Muscle of back (tissue), 11 donors: Measurements from ENCODE around the gene OPTC. TPM values are rescaled to one million over a fixed set of nuclear protein-coding genes. Genes with fewer than 3 reads are reported as not detected.
"Not testable (repeated sequence)": the region's sequence is repeated elsewhere in the genome, so short reads cannot be mapped to it uniquely, and the experiment has no call there.

Source experiments
- DNase-seq, 3 donors: peaks; one replicate each; pipeline versions ENCODE4 v3.0.0 to v3.0.0-alpha.2; 2013
- polyA plus RNA-seq, 10 donors: library from polyadenylated mRNA; unstranded; fragments of 120-200 nt; gene quantifications; one replicate each; pipeline ENCODE4 v1.2.1, GENCODE V29; 2013; ENCODE audit not compliant: insufficient read length in 10 of 10

OPTC gene
- polyA plus RNA-seq, 10 donors, result not detected

DNA sequence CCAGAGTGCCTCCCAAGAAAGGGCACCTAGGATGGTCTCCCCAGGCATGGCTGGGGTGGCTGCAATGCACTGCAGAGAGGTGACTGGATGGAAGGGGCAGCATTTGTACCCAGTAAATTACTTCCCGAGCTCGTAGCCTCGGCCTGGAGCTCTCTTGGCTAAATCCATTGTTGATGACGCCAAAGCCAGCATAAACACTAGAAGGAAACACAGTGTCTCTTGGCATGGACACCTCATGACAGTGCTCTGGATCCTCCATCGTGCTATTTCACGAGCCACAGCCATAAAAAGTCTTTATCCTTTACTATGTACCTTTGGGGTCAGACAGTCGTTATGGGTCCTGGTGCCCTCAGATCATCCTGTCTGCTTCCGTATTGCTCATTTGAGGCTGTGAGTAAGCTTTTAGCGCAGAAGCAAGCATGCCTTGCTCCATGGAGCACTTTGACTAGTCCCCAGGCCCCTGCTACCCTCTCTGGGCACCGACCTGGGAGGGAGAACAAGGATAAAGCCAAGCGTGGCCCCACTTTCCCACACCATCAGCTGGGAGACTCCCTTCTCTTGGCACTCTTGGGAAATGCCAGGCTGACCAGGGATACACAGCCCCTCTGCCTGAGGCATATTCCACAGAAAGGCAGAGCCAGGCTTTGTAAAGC lies 28.7 kb upstream of the OPTC start:
- DNase-seq, result no peak

DNA sequence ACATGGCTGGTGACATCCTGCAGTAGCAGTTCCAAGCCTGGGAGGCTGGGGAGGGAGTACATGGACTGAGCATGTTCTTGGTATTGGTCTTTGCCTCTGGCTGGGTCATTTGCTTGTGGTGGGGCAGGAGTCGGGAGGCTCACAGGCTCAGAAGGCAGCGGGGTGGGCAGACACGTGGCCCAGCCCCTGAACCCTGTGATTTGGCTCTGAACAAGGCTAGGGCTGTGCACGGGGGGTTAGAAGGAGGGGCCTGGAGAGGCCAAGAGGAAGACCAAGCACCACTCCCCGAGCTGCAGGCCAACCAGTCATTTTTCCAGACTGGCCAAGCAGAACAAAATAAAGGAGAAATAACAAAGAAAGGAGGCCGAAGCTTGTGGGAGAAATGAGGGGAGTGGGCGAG lies 28.0 kb upstream of the OPTC start:
- DNase-seq, result peak in 2 of 3 donors; percentile 58 to 79

DNA sequence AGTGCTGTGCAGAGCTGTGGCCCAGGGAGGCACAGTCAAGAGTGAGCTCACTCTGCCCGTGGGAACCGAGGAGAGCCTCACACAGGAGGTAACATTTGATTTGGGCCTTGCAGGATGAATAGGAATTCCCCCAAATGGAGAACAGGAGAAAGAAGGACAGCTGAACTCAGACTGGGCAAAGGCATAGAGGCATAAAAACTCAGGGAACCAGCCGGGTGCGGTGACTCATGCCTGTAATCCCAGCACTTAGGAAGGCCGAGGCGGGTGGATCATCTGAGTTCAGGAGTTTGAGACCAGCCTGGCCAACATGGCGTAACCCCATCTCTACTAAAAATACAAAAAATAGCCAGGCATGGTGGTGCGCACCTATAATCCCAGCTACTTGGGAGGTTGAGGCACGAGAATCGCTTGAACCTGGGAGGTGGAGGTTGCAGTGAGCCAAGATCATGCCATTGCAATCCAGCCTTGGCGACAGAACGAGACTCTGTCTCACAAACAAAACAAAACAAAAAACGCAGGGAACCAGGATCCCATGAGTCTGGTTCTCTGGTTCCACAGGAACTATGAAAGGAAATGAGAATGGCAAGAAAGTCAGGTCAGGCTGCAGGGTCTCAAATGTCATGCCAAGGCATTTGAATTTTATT lies 26.9 kb upstream of the OPTC start:
- DNase-seq, result not testable (repeated sequence)

DNA sequence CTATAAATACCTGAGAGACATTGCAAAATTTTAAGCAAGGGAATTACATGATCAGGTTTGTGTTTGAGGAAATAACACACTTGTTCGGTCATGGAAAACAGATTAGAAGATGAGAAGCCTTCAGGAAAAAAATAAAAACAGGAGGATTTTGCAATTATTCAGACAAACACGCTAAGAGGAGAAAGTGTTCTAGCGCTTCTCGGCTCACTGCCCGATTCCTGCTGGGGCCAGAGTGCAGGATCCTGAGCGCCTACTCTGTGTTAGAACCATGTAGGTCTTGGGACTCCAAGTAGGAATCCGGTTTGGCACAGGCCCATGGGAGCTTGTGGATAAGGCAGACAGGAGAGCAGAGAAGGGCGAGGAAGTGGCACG lies 26.4 kb upstream of the OPTC start:
- peak in 1 of 3 donors; percentile 57 for DNase-seq

DNA sequence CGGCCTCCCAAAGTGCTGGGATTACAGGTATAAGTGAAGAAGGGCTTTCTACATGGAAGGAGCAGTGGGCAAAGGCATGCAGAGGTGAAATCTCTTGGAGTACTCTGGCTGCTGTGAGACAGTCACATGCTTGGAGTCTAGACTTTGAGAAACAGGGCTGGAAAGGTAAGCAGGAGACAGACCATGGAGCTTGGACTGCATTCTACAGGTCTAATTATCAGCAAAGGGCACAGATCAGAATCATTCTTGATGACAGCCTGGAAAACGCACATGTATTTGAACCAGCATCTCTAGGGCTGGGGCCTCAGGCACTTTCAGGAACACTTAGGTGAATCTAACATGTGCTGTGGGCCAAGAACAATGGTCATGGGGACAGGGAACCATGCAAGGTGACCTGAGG lies 25.6 kb upstream of the OPTC start:
- DNase-seq, result no peak

DNA sequence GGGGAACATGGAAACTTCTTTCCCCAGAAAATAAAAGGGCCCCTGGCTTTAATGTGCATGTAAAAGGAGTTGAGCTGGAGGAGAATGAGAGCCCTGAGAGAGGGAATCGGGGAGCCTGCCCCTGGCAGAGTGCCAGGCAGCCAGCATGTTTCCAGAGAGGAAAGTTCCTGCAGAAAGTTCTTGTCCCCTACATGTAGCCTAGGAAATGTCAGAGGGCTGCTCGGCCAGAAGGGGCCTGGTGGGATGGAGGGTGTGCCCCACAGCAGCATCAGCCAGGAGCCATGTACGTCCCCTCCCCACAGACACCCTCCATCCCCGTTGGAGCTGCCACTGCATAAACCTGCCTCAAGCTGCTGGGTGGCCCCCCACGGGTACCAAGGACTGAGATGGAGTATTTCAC lies 23.7 kb upstream of the OPTC start:
- DNase-seq, result peak in 1 of 3 donors; percentile 24

DNA sequence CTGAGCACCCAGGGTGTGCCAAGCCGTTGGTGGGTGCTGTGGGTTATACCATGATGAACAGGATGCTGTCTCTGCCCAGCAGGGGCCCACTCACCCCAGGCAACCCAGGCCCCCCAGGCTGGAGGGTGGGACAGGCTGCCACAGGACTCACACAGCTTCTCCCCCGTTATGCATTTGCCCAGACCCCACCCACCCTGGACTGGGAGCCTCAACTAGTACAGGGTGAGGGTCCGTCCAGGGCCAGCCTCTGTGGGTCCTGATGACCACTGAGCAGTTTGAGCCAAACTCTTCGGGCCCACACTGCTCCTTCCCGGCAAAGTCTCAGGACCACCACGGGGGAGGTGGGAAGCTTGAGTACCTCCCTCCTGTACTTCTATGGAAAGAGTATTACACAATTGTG lies 22.1 kb upstream of the OPTC start:
- no peak for DNase-seq

DNA sequence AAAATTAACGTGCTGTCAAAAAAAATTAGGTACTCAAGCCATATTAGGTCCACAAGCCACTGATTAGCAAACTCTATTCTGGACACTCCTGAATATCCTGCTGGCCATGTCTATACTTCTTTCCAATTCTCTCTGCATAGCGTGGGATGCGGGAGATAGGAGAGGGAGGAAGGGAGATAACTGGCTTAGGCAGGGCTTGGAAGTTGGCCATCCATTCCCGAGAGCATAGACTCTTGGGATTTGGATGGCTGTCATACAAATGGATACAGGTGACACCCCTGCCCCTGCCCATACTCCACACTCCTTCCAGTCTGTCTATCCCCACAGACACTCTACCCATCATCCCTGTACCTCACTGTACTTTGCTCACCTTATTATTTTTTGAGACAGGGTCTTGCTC lies 20.7 kb upstream of the OPTC start:
- no peak for DNase-seq

DNA sequence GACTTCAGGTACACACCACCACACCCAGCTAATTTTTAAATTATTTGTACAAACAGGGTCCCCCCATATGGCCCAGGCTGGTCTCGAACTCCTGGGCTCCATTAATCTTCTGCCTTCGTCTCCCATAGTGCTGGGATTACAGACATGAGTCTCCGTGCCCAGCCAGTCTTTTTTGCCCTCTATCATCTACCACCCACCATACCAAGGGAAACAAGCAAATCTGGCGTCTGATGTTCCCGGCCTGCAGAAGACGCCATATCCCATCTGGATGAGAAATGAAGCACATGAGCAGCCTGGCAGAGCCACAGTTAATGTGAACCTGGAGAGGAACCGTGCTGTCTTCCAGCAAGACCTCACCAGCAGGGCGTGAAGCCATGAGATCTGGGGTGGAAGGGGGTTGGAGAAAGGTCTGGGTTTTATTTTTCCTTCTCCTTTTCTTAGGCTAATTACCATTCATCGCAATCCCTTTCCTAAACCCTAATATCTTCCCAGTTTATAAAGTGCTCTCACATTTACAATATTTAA lies 20.1 kb upstream of the OPTC start:
- DNase-seq, result no peak

DNA sequence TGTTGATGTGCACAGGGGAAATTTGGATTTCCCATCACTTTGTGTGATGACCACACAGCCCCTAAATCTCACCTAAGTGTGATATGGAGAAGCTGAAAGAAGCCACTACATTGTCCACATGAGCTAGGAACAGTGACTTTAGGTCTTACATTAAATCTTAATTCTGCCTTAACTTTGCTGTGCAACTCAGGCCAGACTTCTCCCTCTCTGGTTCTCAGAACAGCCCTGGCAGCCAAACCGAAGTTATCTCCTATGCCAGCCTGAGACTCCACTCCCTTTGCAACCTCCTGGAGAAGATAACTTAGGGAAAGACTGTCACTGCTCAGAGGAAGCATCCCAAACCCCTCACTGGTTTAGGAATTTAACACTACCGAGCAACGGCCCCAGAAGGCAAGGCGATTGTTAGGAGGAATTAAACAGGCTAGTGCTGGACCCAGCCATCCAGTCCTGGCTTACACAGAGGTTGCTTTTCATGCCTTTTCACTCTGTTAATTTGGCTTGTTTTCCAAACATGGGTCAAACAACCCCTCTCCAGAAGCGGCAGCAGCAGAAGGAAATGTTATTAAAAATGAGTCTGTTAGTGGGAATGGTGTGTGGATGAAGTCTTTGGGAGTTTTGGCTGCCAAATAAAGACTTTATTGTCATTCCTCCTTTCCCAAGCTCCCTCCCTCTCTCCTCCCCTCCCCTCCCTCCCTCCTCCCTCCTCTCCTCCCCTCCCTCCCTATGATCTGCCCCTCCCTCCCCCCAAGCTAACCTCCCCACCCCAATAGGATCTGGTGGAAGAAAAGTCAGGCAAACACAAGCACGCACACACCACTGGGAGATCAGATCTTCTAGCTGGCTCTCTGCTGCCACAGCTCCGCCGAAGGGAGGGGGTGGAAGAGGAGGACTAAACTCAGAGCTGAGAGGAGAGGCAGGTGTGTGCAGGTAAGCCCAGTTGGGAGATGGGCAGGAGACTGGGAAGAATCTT lies 18.7 kb upstream of the OPTC start, which contains the start of gene PRELP:
TSS of gene PRELP (plus strand) at position 795 of the 970 bp plus-strand sequence. CDS start 7,379 bp downstream, outside the sequence.
- peak in 2 of 3 donors; percentile 58 to 74 for DNase-seq

DNA sequence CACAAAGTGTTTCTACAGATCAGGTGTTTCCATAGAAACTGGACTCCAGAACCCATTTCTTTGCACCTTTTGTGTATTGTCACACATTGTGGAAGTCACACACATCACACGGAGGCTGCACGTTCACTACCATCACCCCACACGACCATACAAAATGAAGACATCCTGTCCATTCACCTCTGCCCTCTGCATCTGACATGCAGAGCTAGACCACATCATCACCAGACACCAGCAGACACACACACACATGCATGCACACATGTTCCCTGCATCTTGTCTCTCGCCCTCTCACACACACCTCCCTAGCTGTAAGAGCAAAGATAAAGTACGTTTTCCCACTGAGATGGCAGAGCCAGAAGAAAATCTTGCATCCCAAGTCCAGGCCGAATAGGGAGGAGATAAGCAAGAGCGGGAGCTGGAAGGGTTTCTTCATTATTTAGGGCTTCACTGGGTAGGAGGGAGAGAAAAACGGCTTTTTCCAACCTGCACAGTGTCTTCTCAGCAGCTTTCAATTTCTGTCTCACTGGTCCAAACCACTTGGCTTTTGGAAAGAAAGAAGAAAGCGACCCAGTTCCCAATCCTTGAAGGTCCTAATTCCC lies 17.6 kb upstream of the OPTC start:
- DNase-seq, result peak in 1 of 3 donors; percentile 58

DNA sequence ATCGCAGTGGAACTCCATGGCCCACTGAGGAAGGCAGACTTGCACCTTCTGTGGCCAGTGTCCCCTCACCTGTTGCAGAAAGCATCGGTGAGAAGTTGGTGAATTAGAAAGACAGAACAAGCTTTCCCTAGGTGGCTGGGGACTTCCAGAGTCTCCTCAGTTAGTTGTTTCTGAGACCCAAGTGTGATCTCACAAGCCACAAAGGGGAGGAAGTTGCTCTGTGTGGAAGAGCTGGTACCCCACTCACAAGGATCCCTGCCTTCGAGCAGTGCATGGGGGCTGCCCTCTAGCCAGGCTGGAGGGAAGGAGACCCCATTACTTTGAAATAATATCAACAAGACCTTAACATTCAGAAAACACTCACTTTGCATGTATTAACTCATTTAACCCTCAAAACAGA lies 16.2 kb upstream of the OPTC start:
- no peak for DNase-seq

DNA sequence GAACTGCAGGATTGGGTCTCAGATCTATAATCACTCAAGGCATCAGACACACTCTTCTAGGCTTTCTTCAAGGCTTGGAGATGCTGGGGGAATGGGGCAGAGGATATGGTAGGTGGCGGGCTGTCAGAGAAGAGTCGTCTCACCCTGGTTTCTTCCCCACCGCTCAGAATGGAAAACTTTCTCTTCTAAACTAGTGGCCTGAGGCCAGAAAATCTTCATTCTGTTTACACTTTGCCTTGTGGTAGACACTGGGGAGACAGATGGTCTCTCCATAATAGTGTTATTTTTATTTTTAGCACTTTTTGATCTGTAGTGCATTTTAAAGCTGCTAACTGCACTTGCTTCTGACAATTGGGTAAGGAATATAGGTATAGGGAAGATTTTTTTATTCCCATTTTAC lies 15.7 kb upstream of the OPTC start:
- DNase-seq, result no peak

DNA sequence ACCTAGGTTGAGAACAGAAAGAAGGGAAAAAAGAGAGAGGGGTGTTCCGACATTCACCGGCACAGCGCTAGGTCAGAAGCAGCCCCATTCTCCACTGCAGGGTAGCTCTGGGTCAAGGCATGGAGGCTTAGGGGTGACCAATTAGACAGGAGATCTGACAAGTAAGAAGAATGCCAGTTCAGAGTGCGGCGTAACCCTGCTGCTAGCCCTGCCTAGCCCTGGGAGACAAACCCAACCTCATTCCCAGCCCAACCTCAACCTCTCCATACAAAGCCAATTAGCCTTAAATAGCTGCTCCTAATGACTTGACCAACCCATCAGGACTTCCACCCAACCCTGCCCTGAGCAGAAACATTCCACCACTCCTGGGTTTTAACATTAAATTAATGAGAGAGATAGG lies 15.0 kb upstream of the OPTC start:
- DNase-seq, result no peak

DNA sequence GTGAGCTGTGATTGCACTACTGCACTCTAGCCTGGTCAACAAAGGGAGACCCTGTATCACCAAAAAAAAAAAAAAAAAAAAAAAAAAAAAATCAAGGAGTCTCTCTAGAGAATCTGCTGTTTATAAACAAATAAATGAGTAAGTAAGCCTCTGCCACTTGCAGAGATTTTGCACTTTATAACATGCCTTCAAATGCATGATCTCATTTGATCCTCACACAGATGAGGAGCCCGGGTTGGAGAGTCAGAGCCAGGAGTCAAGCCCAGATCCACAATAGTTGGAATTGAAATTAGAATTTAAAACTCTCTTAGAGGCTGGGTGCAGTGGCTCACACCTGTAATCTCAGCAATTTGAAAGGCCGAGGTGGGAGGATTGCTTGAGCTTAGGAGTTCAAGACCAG lies 14.3 kb upstream of the OPTC start:
- no peak for DNase-seq

DNA sequence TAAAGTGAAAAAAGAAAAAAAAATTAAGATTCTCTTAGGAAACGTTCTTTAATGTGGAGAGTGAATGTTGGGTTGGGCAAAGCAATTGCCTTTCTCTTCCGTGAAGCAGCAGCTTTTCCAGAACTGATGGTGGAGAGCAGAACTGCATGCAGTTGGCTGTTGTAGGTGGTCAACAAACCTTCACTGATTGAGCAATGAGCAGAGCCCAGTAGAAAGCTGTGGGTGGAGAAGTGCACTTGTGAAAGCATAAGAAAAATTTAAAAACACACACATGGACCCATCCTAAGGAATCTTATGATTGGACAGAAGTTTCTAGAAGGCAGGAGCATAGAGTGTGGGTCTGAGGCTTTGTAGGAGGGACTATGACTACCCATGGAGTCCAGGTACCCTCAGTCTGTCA lies 13.9 kb upstream of the OPTC start:
- DNase-seq, result no peak

DNA sequence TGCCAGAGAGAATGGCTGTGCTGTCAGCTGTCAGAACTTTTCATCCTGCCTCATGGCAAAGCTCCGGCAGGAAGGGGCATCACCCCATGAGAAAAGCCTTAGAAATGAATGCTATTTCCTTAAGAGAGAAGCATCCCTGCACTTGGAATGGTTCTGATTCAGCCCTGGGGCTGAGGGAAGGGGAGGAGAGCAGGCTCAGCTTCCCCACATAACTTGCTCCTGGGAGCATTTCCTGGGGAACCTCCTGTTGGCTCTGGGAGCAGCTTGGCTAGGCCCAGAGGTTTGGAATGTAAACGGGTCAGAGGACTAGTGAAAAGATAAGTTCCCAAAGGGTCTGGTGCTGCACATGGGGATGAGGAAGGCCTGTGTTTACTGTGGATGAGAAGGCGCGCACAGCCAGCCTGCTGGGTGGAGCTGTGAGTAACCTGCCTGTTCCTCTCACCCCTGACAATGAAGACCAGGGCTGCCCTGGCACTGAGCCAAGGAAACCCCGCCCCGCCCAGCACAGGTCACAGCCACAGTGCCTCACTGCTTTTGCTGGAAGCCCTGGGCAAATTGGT lies 13.3 kb upstream of the OPTC start:
- DNase-seq, result peak; percentile 46 to 86 (median 71)

DNA sequence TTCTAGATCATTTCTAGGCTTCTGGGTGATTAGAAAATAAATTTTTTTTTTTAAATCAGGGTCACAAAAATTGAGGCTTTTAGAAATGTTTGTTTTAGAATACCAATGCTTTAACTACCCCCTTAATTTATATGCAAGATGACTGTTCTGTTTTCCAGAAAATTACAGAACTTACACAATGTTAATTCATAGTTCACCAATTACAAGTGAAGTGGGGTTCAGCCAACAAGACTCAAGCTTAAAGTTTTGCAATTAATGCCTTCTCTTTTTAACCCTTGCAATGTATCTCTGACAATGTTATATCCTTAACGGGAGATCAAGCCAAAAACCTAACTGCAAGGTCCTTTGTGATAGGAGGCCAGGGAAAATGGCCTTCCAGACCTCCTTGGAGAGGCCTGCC lies 12.8 kb upstream of the OPTC start:
- no peak for DNase-seq

DNA sequence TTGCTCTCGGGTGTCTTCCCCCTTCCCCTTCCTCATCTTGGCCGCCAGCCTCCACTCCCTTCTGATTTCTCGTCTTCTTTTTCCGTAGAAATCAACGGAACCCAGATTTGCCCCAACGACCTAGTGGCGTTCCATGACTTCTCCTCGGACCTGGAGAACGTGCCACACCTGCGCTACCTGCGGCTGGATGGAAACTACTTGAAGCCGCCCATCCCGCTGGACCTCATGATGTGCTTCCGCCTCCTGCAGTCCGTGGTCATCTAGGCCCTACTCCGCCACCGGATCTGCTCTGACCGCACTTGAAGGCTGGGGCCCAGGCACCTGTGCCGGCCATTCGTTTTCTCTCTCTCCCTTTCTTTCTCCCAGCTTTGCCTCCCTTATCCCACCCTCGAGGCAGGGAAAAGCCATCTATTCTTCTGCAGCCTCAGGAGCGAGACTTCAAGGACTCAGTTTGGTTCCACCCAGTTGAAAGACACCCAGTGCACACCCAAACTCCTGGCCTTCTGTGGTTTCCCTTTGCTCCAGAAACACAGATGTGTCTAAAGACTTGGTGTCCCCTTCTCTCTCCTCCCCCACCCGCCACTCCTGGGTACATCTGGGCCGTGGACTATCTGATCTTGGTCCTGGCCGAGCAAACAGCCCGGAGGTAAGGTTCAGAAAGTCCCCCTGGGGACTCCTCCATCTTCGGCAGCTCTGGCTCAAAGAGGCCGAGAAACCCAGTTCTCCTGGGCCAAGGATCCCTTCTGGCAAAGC lies 7.2 kb upstream of the OPTC start:
- DNase-seq, result no peak

DNA sequence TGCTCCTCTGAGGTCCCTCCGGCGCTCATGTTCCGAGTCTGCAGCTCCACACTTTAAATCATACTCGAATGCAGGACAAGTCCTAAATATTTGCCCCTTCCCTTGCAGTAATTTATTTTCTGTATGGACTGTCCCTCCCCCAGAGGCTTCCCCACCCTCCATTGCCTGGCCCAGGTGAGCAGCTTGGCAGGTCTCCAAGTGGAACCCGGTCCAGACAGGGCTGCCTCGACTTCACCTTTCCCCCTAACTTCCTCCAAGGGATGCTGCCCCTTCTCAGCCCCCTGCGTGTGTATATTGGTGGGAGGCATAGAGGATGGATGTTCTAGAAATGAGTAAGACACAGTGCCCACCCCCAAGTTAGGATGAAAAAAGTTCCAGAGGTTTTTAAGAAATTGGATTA lies 5.4 kb upstream of the OPTC start:
- DNase-seq, result no peak

DNA sequence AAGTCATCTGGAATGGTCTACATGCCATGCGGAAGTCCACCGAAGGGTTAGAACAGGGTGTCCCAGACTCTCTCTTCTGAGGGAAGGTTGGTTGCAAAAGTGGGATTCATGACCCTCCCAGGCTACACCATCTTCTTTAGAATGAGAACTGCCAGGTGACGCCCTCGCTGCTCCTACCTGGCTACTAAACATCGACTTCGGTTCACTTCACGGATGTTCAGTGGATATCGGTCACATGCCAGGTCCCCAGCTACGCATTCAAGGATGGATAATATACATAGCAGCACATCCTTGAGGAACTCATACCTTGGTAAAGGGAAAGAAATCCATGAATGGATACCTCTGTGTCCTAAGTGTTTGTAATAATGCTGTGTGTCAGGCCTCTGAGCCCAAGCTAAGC lies 3.3 kb upstream of the OPTC start:
- DNase-seq, result no peak
